Ishikawa (cell line): ENCODE data around the gene TMEFF1.

Experiments
- CEBPB ChIP-seq: IDR thresholded peaks from 2 replicates; pipeline ENCODE4 v1.6.1; 2012
- CREB1 ChIP-seq: IDR thresholded peaks from 2 replicates; pipeline ENCODE4 v1.6.1; 2012; ENCODE audit warnings: low read depth
- EGR1 ChIP-seq: IDR thresholded peaks from 2 replicates; pipeline ENCODE4 v1.6.1; 2012
- EP300 ChIP-seq: IDR thresholded peaks from 2 replicates; pipeline ENCODE4 v1.6.1; 2012; ENCODE audit warnings: borderline replicate concordance
- FOXM1 ChIP-seq: IDR thresholded peaks from 2 replicates; pipeline ENCODE4 v1.6.1; 2012; ENCODE audit warnings: low read depth, borderline replicate concordance
- MAX ChIP-seq: IDR thresholded peaks from 2 replicates; pipeline ENCODE4 v1.6.1; 2012
- NFIC ChIP-seq: IDR thresholded peaks from 2 replicates; pipeline ENCODE4 v1.6.1; 2012
- RAD21 ChIP-seq: IDR thresholded peaks from 2 replicates; pipeline ENCODE4 v1.6.1; 2012; ENCODE audit warnings: low read depth
- REST ChIP-seq: IDR thresholded peaks from 2 replicates; pipeline ENCODE4 v1.6.1; 2012; ENCODE audit warnings: low read depth, mild to moderate bottlenecking
- TAF1 ChIP-seq: IDR thresholded peaks from 2 replicates; pipeline ENCODE4 v1.6.1; 2012; ENCODE audit warnings: low read depth, mild to moderate bottlenecking
- TCF12 ChIP-seq: IDR thresholded peaks from 2 replicates; pipeline ENCODE4 v1.6.1; 2012; ENCODE audit warnings: low read depth
- TEAD4 ChIP-seq: IDR thresholded peaks from 2 replicates; pipeline ENCODE4 v1.6.1; 2012
- USF1 ChIP-seq: IDR thresholded peaks from 2 replicates; pipeline ENCODE4 v1.6.1; 2012
- YY1 ChIP-seq: IDR thresholded peaks from 2 replicates; pipeline ENCODE4 v1.6.1; 2012; ENCODE audit warnings: low read depth
- ZBTB7A ChIP-seq: IDR thresholded peaks from 2 replicates; pipeline ENCODE4 v1.6.1; 2012; ENCODE audit warnings: low read depth

Gene TMEFF1

DNA sequence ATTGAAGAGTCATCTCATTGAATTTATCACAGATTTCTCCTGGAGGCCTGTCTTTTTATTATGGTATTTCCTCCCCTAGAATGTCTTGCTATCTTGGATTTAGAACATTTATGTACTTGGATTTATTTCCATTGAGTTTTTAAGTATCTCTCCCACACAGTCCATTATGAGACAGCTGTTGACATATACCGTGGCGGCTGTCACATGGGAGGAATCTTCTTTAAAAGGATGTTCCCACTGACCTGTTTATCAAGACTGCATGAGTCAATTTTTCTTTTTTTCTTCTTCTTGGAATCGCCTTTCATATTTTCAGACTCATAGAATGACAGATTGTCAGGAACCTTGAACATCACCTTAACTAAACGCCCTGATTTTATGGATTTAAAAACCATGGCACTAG is 102.1 kb downstream of the TMEFF1 start:
- TF ChIP-seq EGR1 (no peak), CEBPB (no peak), TEAD4 (no peak), TCF12 (no peak), NFIC (no peak), ZBTB7A (no peak), EP300 (no peak), RAD21 (no peak), MAX (no peak), FOXM1 (no peak), YY1 (no peak), USF1 (no peak)

DNA sequence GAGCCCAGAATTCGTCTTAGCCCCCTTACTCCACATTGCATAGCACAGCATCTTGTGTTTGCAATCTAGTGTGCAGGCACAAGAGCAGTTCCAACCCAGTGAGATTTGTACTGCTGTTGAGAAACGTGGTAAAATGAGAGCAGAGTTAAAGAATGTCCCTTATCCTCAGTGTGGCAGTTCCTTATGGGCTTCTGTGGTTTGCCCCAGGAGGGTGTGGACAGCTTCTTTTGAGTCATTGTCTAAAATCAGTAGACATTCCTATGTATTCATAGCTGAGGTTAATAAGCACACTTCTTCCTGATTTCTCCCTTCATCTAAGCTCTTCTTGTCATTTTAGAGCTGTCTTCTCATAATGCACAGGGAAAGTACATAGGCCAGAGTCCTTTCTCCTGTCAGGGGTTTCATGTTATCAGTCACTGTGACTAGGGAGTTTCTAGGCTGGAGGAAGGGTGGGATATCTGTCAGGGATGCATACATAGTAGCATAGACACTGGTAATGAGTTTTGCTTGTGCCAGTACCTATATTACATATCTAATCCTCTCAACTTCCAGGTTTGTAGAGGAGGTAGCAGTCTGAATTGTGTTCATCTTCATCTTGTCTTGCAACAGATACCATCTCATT is 102.9 kb downstream of the TMEFF1 start:
- TF ChIP-seq REST (no peak), EP300 (no peak), USF1 (no peak), EGR1 (no peak), CEBPB (no peak), TAF1 (no peak), TEAD4 (no peak), ZBTB7A (no peak), TCF12 (no peak), RAD21 (no peak), FOXM1 (no peak), MAX (no peak), NFIC (no peak), YY1 (no peak), CREB1 (no peak)

DNA sequence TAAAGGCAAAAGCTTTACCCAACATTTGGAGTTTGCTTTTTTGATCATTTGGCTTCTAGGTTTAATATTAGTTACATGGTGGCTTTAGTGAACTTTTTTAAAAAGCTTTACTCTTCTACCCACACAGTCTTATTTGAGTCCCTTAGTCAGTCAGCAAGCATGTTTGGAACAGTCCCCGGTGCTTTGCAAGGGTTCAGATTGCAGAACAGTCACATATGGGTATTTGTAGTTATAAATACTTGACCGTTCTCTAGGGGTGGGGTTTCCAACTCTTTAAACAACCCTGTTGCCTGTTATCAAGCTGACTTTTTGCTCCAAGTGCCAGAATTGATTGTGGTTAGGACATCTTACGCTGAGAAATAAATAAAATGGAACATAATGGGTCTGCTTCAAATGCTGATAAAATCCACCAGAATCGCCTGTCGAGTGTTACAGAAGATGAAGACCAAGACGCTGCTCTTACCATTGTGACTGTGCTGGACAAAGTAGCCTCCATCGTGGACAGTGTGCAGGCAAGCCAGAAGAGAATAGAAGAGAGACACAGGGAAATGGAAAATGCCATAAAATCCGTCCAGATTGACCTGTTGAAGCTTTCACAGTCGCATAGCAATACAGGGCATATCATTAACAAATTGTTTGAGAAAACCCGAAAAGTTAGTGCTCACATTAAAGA is 105.0 kb downstream of the TMEFF1 start, which contains the start of gene CAVIN4:
Gene CAVIN4 (plus strand): TSS at position 304 of the 673 bp plus-strand sequence. CDS start 65 bp downstream, at position 369.
- TF ChIP-seq CREB1 (no peak), FOXM1 (no peak), YY1 (no peak)

DNA sequence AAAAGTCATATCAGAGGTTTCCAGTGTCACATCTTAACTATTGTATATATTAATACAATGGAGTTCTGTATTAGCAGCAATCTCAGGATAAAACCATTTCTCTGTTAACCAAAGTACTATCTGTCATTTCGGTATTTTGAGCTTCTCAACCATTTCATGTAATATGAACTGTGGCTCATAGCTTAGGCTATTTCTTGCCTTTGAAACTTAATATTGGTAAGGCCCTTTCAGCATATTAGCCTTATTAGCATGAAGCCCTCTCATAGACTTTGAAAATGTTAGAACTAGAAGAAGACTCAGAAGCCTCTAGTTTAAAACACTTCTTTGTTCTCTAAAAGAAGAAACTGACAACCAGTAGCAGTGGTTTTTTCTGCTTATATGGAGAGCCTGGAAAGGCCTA is 105.7 kb downstream of the TMEFF1 start:
- TF ChIP-seq RAD21, result no peak
- no peak for TF ChIP-seq TAF1
- no peak for TF ChIP-seq MAX
- no peak for TF ChIP-seq USF1

- no peak for TF ChIP-seq TEAD4
- 0 out of 2 replicates have a peak, but pooled peaks have one; percentile 23 for TF ChIP-seq CEBPB
Measured at GRCh38 chr9:100579665-100580064, 106.7 kb downstream of the TMEFF1 start.

DNA sequence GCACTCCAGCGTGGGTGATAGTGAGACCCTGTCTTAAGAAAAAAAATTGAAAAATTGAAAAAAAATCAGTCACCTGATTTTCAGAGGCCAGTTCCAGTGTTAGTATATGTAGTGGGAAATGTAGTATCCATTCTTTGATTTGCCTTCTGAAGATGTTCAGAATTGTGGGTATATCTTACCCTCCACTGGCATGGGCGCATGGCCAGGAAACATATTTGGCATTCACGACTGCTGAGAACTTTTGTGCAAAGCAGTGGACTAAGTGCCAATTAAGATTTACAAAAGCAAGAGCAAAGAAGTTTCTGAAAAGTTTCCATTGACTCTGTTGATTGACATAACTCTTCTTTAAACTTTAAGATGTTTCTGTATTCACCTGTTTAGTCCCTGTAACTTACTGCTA is 107.3 kb downstream of the TMEFF1 start:
- TF ChIP-seq ZBTB7A (no peak), TCF12 (no peak), EGR1 (no peak), CEBPB (no peak), TEAD4 (no peak), RAD21 (no peak), CREB1 (no peak), REST (no peak), TAF1 (no peak), NFIC (no peak), USF1 (no peak)
